Mesenteric fat pad (tissue), 1 donor: Measurements from ENCODE around the gene CNOT3. TPM values are rescaled to one million over a fixed set of nuclear protein-coding genes. Genes with fewer than 3 reads are reported as not detected.
"Not testable (repeated sequence)": the region's sequence is repeated elsewhere in the genome, so short reads cannot be mapped to it uniquely, and the experiment has no call there.

ENCODE experiments used
- DNase-seq: peaks from one replicate; pipeline ENCODE4 v3.0.0-alpha.2; 2020; ENCODE audit warnings: low spot score
- long read RNA-seq: library from polyadenylated mRNA; unstranded; transcript quantifications from one replicate; pipeline ENCODE4 v2.0.0, GENCODE V29; 2020
- total RNA-seq: library from RNA; stranded (reverse); fragmentation: NEBNext Ultra II Directional; extraction: Animal tissue kit (Norgen Biotek cat#: 25700); gene quantifications from one replicate; pipeline ENCODE4 v1.2.1, GENCODE V29; 2021
- donor health status: DM: yes; HTN: yes; CAD: no.

CNOT3 gene
- 31.5 TPM for total RNA-seq
- long read RNA-seq, partial matches to known transcripts, result 2 of 2 reads
- long read RNA-seq, other reads (novel, unspliced or antisense), result 0 of 2 reads

GRCh38 chr19:54137699-54138488 is at the start of gene CNOT3:
Gene CNOT3 (plus strand): TSS chr19:54137762. CDS start chr19:54142979, 5,217 bp downstream.
- no peak for DNase-seq

- no peak for DNase-seq
Measured at GRCh38 chr19:54094426-54095000, 43.0 kb upstream of the CNOT3 start.

GRCh38 chr19:54095136-54095858 is 42.3 kb upstream of the CNOT3 start:
- no peak for DNase-seq

GRCh38 chr19:54095859-54096616 is 41.5 kb upstream of the CNOT3 start:
- not testable (repeated sequence) for DNase-seq

GRCh38 chr19:54096617-54097106 is 40.9 kb upstream of the CNOT3 start:
- no peak for DNase-seq

- no peak for DNase-seq
Measured at GRCh38 chr19:54099190-54099902, 38.2 kb upstream of the CNOT3 start.

- not testable (repeated sequence) for DNase-seq
Measured at GRCh38 chr19:54099903-54100255, 37.7 kb upstream of the CNOT3 start.

GRCh38 chr19:54100561-54100960 is 37.0 kb upstream of the CNOT3 start, which contains the start of gene OSCAR:
Gene OSCAR (minus strand): TSS chr19:54100803. CDS start chr19:54100792, 11 bp downstream.
- DNase-seq, result no peak

- DNase-seq, result peak; percentile 98
Measured at GRCh38 chr19:54102421-54103169, 35.0 kb upstream of the CNOT3 start, which contains the start of gene NDUFA3. Gene NDUFA3 (plus strand): TSS chr19:54102855. CDS start chr19:54102879, 24 bp downstream.

GRCh38 chr19:54104998-54105715 is 32.4 kb upstream of the CNOT3 start:
- no peak for DNase-seq

- DNase-seq, result no peak
Measured at GRCh38 chr19:54105796-54106195, 31.8 kb upstream of the CNOT3 start.

GRCh38 chr19:54106716-54107115 is 30.8 kb upstream of the CNOT3 start:
- no peak for DNase-seq

GRCh38 chr19:54107876-54108490 is 29.6 kb upstream of the CNOT3 start:
- DNase-seq, result no peak

GRCh38 chr19:54108496-54108895 is 29.1 kb upstream of the CNOT3 start:
- no peak for DNase-seq

- DNase-seq, result no peak
Measured at GRCh38 chr19:54109651-54110050, 27.9 kb upstream of the CNOT3 start.

- DNase-seq, result no peak
Measured at GRCh38 chr19:54114340-54115108, 23.0 kb upstream of the CNOT3 start.
